Progenitor cell of endocrine pancreas (in vitro differentiated cells): ENCODE results near the gene TRIM2. TPM values are rescaled to one million over a fixed set of nuclear protein-coding genes. Genes with fewer than 3 reads are reported as not detected.

Source experiments
- DNase-seq: peaks from one replicate; pipeline ENCODE4 v3.0.0; 2021; ENCODE audit warnings: low spot score; ENCODE audit not compliant: unreplicated experiment
- H3K27ac Mint-ChIP-seq: 2 replicates; pipeline ENCODE4 v1.8.0; 2021; ENCODE audit warnings: mild to moderate bottlenecking, moderate library complexity, mixed read lengths
- H3K27me3 Mint-ChIP-seq: 2 replicates; pipeline ENCODE4 v1.8.0; 2021; ENCODE audit warnings: mixed read lengths
- H3K36me3 Mint-ChIP-seq: 2 replicates; pipeline ENCODE4 v1.8.0; 2022; ENCODE audit warnings: mixed read lengths; ENCODE audit not compliant: insufficient read depth
- H3K4me1 Mint-ChIP-seq: 2 replicates; pipeline ENCODE4 v1.8.0; 2021; ENCODE audit warnings: low read depth, mixed read lengths
- H3K4me3 Mint-ChIP-seq: 2 replicates; pipeline ENCODE4 v1.8.0; 2021; ENCODE audit warnings: low read depth, mild to moderate bottlenecking, moderate library complexity, mixed read lengths
- H3K9me3 Mint-ChIP-seq: 2 replicates; pipeline ENCODE4 v1.8.0; 2021; ENCODE audit warnings: low read depth, mixed read lengths
- total RNA-seq: library from RNA; stranded (reverse); gene quantifications from 2 replicates; pipeline ENCODE4 v1.2.1, GENCODE V29; 2021
- TF ChIP-seq, protein P1 (sequence below): fragments of 200-600 bp; sonication (generic); IDR thresholded peaks from one replicate; pipeline ENCODE4 v1.5.0; 2021; ENCODE audit warnings: antibody characterized with exemption, mild to moderate bottlenecking; ENCODE audit not compliant: unreplicated experiment

TRIM2 gene
- total RNA-seq, 1 donor from 2014 or later = 59.6 TPM

DNA sequence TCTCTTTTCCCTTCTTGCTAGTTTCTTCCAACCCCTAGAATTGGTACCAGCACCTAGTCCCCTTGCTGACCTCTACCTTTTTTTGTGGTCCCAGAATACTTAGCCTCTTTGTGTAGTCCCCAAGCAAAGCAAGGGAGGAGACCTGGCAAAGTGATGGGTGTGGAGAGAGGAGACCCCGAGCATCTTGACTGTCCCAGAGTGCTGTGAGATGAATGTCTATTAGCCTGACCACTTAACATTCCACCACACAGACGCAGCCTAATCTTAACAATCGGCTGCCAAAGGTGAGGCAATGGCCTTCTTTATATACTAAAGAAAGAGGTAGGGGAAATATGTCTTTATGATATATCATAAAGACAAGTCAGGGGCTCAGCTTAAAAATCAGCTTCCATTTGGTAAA, 55.9 kb downstream of the TRIM2 start:
- Mint-ChIP-seq H3K27ac (no peak overlapping the region), H3K4me3 (no peak overlapping the region), H3K36me3 (peaks cover 8% of the 10 kb centered on the region), H3K27me3 (no peaks in the 10 kb centered on the region), H3K4me1 (peaks cover 3% of the 10 kb centered on the region), H3K9me3 (peaks cover 2% of the 10 kb centered on the region)
- DNase-seq = no peak
- TF ChIP-seq, protein P1, sequence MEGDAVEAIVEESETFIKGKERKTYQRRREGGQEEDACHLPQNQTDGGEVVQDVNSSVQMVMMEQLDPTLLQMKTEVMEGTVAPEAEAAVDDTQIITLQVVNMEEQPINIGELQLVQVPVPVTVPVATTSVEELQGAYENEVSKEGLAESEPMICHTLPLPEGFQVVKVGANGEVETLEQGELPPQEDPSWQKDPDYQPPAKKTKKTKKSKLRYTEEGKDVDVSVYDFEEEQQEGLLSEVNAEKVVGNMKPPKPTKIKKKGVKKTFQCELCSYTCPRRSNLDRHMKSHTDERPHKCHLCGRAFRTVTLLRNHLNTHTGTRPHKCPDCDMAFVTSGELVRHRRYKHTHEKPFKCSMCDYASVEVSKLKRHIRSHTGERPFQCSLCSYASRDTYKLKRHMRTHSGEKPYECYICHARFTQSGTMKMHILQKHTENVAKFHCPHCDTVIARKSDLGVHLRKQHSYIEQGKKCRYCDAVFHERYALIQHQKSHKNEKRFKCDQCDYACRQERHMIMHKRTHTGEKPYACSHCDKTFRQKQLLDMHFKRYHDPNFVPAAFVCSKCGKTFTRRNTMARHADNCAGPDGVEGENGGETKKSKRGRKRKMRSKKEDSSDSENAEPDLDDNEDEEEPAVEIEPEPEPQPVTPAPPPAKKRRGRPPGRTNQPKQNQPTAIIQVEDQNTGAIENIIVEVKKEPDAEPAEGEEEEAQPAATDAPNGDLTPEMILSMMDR = no peak

DNA sequence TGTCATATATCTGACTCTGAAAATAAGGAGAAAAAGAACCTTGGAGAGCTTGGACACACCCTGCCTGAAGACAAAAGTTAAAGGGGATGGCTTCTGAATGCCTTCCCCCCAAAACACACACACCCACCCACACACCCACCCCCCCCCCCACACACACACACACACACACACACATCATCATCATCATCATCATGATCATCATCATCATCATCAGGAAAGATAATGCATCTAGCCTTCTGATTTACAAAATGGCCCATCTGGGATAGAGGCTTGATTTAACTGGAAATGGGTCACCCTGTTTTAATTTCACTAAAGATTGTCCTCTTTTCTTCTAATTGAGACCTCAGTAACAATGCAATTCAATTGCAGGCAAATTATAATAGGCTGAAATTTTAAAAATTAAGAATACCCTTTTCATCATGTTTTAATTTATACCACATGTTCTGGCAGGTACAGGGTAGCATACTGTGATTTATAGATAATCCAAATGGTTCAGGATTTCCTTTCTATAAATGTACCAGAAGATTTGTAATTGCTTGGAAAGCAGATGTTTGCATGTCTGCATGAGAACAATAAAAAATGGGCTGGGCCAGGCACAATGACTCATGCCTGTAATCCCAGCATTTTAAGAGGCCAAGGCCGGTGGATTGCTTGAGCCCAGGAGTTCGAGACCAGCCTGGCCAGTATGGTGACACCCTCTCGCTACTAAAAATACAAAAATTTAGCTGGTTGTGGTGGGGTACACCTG, 56.5 kb downstream of the TRIM2 start:
- H3K9me3 Mint-ChIP-seq = peaks cover 2% of the 10 kb centered on the region
- no peak for DNase-seq
- H3K4me3 Mint-ChIP-seq = no peak overlapping the region
- H3K27me3 Mint-ChIP-seq = no peaks in the 10 kb centered on the region
- H3K27ac Mint-ChIP-seq = no peak overlapping the region
- TF ChIP-seq, protein P1 = no peak
- H3K36me3 Mint-ChIP-seq = peaks cover 8% of the 10 kb centered on the region
- peaks cover 3% of the 10 kb centered on the region for H3K4me1 Mint-ChIP-seq

DNA sequence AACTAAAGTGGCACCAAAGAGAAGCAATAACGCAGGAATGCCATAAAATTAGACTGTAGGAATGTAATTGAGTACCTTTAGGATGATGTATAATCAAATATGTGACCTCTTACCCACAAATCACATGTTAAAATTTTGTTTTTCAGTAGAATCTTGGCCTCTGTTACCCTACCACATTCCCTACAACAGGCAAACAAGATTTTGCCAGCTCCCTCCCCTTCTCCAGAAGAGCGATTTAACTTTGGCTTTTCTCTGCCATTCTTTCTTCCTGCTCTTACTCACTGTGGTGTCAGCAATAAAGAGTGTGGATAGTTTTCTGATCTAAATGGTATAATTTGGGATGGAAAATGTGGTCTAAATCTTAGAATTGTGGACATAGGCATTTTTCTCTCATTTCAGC, 57.2 kb downstream of the TRIM2 start:
- Mint-ChIP-seq H3K9me3 (peaks cover 2% of the 10 kb centered on the region), H3K4me3 (no peak overlapping the region), H3K27ac (no peak overlapping the region), H3K4me1 (peaks cover 3% of the 10 kb centered on the region), H3K36me3 (peaks cover 8% of the 10 kb centered on the region), H3K27me3 (no peaks in the 10 kb centered on the region)
- TF ChIP-seq, protein P1 = no peak
- DNase-seq = no peak

DNA sequence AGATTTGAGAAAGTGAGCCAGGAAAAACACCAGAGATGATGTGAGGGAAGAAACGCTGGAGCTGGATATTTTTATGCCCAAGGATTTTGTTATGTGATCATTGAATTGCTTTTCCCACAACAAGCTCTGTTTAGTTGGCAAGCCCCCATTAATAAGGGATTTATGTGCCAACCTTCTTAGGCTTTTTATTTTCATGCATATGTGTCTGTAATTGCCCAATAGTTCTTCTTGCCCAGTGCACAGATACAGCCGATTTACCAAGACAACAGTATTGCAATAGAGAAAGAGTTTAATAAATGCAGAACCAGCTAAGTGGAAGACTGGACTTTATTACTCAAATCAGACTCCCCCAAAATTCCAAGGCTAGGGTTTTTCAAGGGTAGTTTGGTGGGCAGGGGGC, 57.7 kb downstream of the TRIM2 start:
- Mint-ChIP-seq H3K27me3 (no peaks in the 10 kb centered on the region), H3K4me1 (peaks cover 3% of the 10 kb centered on the region), H3K9me3 (peaks cover 2% of the 10 kb centered on the region), H3K4me3 (no peak overlapping the region), H3K36me3 (peaks cover 8% of the 10 kb centered on the region), H3K27ac (no peak overlapping the region)
- TF ChIP-seq, protein P1 = no peak
- DNase-seq = no peak

GRCh38 chr4:153265306-153266047, 61.2 kb downstream of the TRIM2 start:
- no peak for DNase-seq
- Mint-ChIP-seq H3K4me1 (peaks cover 8% of the 10 kb centered on the region), H3K9me3 (peaks cover 10% of the 10 kb centered on the region), H3K4me3 (no peak overlapping the region), H3K27ac (no peak overlapping the region), H3K36me3 (peaks cover 11% of the 10 kb centered on the region), H3K27me3 (no peaks in the 10 kb centered on the region)
- TF ChIP-seq, protein P1 = no peak
